Liver (tissue), 3 donors: ENCODE data around the gene RGS7.

Experiments used
- FOXA1 ChIP-seq: IDR thresholded peaks from 2 replicates; pipeline ENCODE4 v1.6.1; 2016; ENCODE audit warnings: antibody characterized with exemption
- MAX ChIP-seq: IDR thresholded peaks from 2 replicates; pipeline ENCODE4 v1.6.1; 2016; ENCODE audit warnings: antibody characterized with exemption
- RAD21 ChIP-seq, 2 donors: IDR thresholded peaks; 2 replicates each; pipeline ENCODE4 v1.6.1; 2016; ENCODE audit warnings: antibody characterized with exemption in 2 of 2, mild to moderate bottlenecking in 2 of 2
- RXRA ChIP-seq, 2 donors: IDR thresholded peaks; 2 replicates each; pipeline ENCODE4 v1.6.1; 2017 to 2018; ENCODE audit warnings: antibody characterized with exemption in 2 of 2, mild to moderate bottlenecking in 1 of 2
- TAF1 ChIP-seq: conservative IDR thresholded peaks from 2 replicates; pipeline ENCODE4 v1.6.1; 2016; ENCODE audit warnings: antibody characterized with exemption, mild to moderate bottlenecking
- YY1 ChIP-seq: IDR thresholded peaks from 2 replicates; pipeline ENCODE4 v1.6.1; 2016; ENCODE audit warnings: antibody characterized with exemption, mild to moderate bottlenecking
- TF ChIP-seq, protein P1 (sequence below): fragments of 150-350 bp; IDR thresholded peaks from 2 replicates; pipeline ENCODE4 v1.5.1; 2017; ENCODE audit warnings: improper control_type of control experiment, low read depth, low read length; ENCODE audit not compliant: missing input control
- TF ChIP-seq, protein P2 (sequence below): IDR thresholded peaks from 2 replicates; pipeline ENCODE4 v1.6.1; 2016; ENCODE audit warnings: antibody characterized with exemption, mild to moderate bottlenecking
- donor health status: healthy.
- donor health status: healthy.

GRCh38 chr1:241387216-241387615 lies 30.2 kb upstream of the RGS7 start:
- TF ChIP-seq, protein P1, sequence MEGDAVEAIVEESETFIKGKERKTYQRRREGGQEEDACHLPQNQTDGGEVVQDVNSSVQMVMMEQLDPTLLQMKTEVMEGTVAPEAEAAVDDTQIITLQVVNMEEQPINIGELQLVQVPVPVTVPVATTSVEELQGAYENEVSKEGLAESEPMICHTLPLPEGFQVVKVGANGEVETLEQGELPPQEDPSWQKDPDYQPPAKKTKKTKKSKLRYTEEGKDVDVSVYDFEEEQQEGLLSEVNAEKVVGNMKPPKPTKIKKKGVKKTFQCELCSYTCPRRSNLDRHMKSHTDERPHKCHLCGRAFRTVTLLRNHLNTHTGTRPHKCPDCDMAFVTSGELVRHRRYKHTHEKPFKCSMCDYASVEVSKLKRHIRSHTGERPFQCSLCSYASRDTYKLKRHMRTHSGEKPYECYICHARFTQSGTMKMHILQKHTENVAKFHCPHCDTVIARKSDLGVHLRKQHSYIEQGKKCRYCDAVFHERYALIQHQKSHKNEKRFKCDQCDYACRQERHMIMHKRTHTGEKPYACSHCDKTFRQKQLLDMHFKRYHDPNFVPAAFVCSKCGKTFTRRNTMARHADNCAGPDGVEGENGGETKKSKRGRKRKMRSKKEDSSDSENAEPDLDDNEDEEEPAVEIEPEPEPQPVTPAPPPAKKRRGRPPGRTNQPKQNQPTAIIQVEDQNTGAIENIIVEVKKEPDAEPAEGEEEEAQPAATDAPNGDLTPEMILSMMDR = no peak
- TF ChIP-seq YY1 (no peak), TAF1 (no peak), RXRA (IDR thresholded peaks at IDR 0.05) (no peak), MAX (no peak), FOXA1 (no peak), RAD21 (IDR thresholded peaks at IDR 0.05) (no peak)
- TF ChIP-seq, protein P2, sequence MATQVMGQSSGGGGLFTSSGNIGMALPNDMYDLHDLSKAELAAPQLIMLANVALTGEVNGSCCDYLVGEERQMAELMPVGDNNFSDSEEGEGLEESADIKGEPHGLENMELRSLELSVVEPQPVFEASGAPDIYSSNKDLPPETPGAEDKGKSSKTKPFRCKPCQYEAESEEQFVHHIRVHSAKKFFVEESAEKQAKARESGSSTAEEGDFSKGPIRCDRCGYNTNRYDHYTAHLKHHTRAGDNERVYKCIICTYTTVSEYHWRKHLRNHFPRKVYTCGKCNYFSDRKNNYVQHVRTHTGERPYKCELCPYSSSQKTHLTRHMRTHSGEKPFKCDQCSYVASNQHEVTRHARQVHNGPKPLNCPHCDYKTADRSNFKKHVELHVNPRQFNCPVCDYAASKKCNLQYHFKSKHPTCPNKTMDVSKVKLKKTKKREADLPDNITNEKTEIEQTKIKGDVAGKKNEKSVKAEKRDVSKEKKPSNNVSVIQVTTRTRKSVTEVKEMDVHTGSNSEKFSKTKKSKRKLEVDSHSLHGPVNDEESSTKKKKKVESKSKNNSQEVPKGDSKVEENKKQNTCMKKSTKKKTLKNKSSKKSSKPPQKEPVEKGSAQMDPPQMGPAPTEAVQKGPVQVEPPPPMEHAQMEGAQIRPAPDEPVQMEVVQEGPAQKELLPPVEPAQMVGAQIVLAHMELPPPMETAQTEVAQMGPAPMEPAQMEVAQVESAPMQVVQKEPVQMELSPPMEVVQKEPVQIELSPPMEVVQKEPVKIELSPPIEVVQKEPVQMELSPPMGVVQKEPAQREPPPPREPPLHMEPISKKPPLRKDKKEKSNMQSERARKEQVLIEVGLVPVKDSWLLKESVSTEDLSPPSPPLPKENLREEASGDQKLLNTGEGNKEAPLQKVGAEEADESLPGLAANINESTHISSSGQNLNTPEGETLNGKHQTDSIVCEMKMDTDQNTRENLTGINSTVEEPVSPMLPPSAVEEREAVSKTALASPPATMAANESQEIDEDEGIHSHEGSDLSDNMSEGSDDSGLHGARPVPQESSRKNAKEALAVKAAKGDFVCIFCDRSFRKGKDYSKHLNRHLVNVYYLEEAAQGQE = no peak
